Measurements from ENCODE around the gene DST.

GRCh38 chr6:56594699-56595098, 48.0 kb downstream of the DST start:
- TF ChIP-seq CTCF (IDR thresholded peaks at IDR 0.05; ENCODE audit: low read length) (no peak), EZH2 (IDR thresholded peaks at IDR 0.05; ENCODE audit: borderline replicate concordance, low read length) (no peak)
